Ammon's horn (tissue), 1 donor: ENCODE results near the gene ADD1.
"Not testable (repeated sequence)": the region's sequence is repeated elsewhere in the genome, so short reads cannot be mapped to it uniquely, and the experiment has no call there.

Experiments
- DNase-seq: peaks from one replicate; pipeline ENCODE4 v3.0.0-alpha.2; 2016; ENCODE audit warnings: low spot score

Gene ADD1

GRCh38 chr4:2922453-2923101 lies 78.9 kb downstream of the ADD1 start:
- not testable (repeated sequence) for DNase-seq

- DNase-seq: no peak
Observed at GRCh38 chr4:2923141-2923551, 79.5 kb downstream of the ADD1 start.

DNA sequence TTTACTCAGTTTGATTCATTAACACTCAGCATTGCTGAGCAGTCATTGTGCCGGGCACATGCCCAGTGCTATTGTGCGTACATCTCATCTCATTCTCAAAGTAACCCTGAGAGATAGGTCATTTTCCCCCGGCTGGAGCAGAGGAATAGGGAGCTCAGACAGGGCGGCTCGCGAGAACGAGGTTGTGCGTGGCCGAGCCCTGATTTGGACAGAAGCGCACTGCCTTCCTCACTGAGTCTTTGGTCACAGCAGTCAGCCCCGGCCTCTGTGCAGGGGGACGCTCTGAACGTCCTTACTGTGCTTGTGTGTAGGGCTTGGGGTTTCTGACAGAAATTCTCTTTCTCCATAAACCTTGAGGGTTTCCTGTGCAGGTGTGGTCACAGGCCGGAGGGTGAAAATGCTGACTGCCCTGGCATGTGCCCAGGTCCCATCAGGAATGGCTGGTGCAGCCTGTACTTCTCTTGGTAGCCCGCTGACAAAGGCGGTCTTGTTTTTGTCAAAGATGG lies 80.1 kb downstream of the ADD1 start:
- DNase-seq: no peak

DNA sequence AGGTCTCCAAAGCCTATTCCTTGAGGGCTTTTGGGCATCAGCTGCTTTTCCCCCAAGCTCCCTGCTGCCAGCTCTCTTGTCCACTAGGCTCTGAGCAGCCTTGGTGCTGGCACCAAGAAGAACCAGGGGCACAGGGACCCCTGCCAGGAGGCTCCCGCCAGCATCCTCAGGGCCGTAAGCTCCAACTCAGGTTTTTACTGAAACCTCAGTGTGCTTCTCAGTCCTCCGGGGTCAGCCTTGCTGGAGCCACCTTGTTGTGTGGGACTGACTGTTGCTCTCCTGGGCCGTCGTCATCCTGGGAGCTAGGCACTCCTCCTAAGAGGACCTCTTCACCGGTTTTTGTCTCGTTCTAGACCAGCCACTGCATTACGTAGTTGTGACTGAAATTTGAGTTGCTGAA lies 80.6 kb downstream of the ADD1 start:
- DNase-seq: no peak

DNA sequence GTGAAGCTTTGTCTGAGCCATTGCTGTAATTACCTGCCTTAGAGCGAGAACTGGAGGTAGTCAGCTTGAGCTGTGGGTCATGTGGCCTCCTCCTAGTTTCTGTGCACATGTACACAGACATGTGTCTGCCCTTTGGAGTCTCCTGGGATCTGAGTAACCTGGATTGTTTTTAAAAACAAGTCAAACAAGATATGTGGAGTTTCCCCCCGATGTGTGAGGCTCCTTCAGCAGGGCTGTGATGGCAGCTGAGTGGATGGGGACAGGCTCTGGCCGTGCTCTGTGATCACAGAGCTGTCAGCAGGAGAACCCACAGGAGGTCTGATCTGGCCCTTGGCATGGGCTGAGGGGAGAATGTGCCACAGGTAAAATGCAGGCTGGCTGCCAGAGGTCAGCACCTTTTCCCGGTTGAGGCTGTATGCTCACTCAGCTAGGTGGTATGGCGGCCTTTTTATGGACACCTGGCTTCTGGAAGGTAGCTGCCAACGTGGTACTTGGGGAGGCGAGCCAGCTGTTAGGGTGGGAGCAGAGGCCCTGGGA lies 81.2 kb downstream of the ADD1 start:
- DNase-seq: no peak

GRCh38 chr4:2925496-2925895 lies 81.9 kb downstream of the ADD1 start:
- no peak for DNase-seq

- no peak for DNase-seq
Observed at GRCh38 chr4:2925931-2926860, 82.6 kb downstream of the ADD1 start.

DNA sequence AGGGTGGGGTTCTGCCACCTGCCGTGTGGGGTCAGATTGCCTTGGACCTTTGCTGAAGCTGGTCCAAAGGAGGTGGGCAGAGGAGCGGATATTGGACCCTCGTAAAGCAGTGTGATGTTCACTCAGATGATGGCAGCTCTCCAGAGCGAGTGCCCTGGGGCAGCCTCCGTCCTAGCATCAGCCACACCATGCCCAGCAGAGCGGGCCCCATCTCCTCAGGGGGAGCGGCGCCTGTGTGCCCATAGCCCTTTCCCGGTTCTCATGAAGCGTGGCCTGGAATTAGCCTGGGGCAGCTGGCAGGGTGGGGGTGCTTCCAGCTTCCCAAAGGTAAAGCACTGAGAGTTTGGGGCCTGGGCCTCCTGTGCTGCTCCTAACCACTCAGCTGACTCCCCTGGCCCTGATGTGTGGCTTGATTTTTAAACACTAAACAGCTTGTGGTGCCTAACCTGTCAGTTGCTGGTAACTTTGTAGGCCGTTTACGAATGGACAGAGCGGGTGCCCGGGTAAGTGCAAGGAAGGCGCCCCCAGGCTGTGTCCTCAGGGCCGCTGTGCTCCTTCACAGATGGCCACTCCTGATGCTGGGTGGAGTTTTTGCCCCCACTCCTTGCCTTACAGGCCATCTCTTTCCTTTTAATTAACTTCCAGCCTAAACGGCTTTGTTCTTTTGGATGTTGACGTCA lies 83.5 kb downstream of the ADD1 start:
- no peak for DNase-seq

GRCh38 chr4:2927696-2928075 lies 84.0 kb downstream of the ADD1 start:
- no peak for DNase-seq

DNA sequence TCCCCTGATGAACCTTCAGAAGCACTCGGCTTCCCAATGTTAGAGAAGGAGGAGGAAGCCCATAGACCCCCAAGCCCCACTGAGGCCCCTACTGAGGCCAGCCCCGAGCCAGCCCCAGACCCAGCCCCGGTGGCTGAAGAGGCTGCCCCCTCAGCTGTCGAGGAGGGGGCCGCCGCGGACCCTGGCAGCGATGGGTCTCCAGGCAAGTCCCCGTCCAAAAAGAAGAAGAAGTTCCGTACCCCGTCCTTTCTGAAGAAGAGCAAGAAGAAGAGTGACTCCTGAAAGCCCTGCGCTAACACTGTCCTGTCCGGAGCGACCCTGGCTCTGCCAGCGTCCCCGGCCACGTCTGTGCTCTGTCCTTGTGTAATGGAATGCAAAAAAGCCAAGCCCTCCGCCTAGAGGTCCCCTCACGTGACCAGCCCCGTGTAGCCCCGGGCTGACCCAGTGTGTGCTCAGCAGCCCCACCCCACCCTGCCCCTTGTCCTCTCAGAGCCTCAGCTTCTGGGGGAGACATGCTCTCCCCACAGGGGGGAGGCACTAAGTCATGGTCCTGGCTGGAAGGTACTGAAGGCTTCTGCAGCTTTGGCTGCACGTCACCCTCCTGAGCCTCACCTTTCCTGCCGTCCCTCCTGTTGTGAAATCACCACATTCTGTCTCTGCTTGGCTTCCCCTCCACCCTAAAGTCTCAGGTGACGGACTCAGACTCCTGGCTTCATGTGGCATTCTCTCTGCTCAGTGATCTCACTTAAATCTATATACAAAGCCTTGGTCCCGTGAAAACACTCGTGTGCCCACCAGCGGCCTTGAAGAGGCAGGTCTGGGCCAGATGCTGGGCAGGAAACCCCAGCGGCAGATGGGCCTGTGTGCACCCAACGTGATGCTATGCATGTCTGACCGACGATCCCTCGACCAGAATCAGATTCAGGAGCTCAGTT lies 84.9 kb downstream of the ADD1 start:
- DNase-seq: no peak

- DNase-seq: no peak
Observed at GRCh38 chr4:2929469-2929868, 85.8 kb downstream of the ADD1 start.

- DNase-seq: no peak
Observed at GRCh38 chr4:2930135-2930757, 86.6 kb downstream of the ADD1 start.

GRCh38 chr4:2930758-2931511 lies 87.3 kb downstream of the ADD1 start:
- DNase-seq: peak; percentile 68

DNA sequence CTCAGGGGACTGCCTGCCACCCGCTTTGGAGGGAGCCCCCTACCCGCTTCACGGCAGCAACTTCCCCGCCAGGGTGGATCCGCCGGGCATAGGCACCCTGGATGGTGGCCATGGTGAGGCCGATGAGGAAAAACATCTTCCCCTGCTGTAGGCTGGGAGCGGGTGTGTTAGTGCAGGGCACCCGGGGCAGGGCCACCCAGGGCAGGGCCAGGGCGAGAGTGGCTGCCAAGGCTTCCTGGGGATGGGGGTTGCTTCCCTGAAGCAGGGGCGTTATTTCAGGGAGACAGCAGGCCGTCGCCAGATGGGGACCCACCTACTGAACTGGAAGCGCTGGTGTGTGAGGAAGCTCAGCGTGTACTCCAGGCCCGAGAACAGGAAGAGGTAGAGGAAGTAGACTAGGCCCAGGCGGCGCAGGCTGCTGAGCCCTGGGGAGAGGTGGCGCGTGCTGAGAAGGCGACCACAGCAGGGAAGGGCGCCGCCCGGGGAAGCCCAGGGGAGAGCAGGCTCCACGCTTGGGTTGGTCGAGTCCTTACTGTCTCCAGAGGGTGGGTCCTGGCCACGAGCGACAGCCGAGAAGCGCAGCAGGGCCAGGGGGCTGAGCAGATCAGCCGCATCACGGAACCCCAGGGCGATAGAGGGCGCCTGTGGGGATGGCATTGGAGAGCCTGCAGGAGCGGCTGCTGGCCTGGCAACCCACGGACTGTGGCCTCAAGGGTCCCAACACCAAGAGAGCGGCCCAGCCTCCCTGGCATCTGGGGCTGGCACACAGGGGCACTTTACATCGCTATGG lies 88.1 kb downstream of the ADD1 start:
- DNase-seq: peak; percentile 79

- no peak for DNase-seq
Observed at GRCh38 chr4:2932321-2932950, 88.8 kb downstream of the ADD1 start.

- DNase-seq: no peak
Observed at GRCh38 chr4:2932951-2933565, 89.4 kb downstream of the ADD1 start.

- no peak for DNase-seq
Observed at GRCh38 chr4:2933566-2934076, 90.0 kb downstream of the ADD1 start.
